HCT116 (cell line): ENCODE measurements around the gene PM20D1. TPM values are rescaled to one million over a fixed set of nuclear protein-coding genes. Genes with fewer than 3 reads are reported as not detected.

Experiments used
- ATAC-seq: fragments of 200-7000 bp; cut with Tn5 transposase; 2 replicates; pipeline ENCODE4 v1.9.1; 2020; ENCODE audit warnings: mild to moderate bottlenecking, moderate library complexity
- BruUV-seq: library from RNA; stranded (reverse); fragments of 400-500 nt; replicated peaks from 2 replicates; lab custom pipeline; 2021; lab: Mats Ljungman, UMichigan
- CTCF ChIA-PET: fragments of 300-600 bp; sonication (Branson Sonifier 250); formaldehyde crosslinking; loops from one replicate; lab custom pipeline; 2021; ENCODE audit warnings: antibody characterized with exemption; lab: Charles Lee
- POLR2A ChIA-PET: fragments of 300-600, 350-600 bp; sonication (Branson Sonifier 250); formaldehyde crosslinking; loops from one replicate; lab custom pipeline; 2021; ENCODE audit warnings: antibody characterized with exemption; lab: Charles Lee
- RAD21 ChIA-PET, 2 experiments: fragments of 300-600 bp; sonication (Branson Sonifier 250); formaldehyde crosslinking; loops; one replicate each; lab custom pipeline; 2023; ENCODE audit warnings: low total read pairs in 2 of 2; ENCODE audit not compliant: uncharacterized antibody in 2 of 2, unreplicated experiment in 2 of 2, low non-redundant PET in 1 of 2; lab: Charles Lee
- DNase-seq: peaks from one replicate; pipeline ENCODE4 v3.0.0-alpha.2; 2010; ENCODE audit warnings: low read depth, low spot score
- H2AFZ ChIP-seq: fragments of 200-600 bp; shearing (Covaris generic), sonication (generic); 2 replicates; pipeline ENCODE4 v1.6.1; 2017; ENCODE audit warnings: low read depth, mixed run types, mixed read lengths, antibody characterized with exemption, low read length; ENCODE audit not compliant: poor library complexity, severe bottlenecking
- H3K27ac ChIP-seq: 2 replicates; pipeline ENCODE4 v1.5.1; 2012; ENCODE audit warnings: low read depth, low read length
- H3K27me3 ChIP-seq: fragments of 200-600 bp; sonication (generic); 2 replicates; pipeline ENCODE4 v1.6.1; 2016; ENCODE audit warnings: mixed run types, low read length, mixed read lengths; ENCODE audit not compliant: insufficient read depth
- H3K36me3 ChIP-seq, 2 experiments: fragments of 200-500 bp in 1 of 2; fragments of 200-600 bp in 1 of 2; sonication (Bioruptor generic) in 1 of 2; sonication (generic) in 1 of 2; 2 replicates each; pipeline versions ENCODE4 v1.5.1 to v1.6.1; 2014 to 2016; ENCODE audit warnings: low read length in 2 of 2, inconsistent platforms in 1 of 2, mixed read lengths in 1 of 2, mixed run types in 1 of 2; ENCODE audit not compliant: insufficient read depth in 2 of 2, control insufficient read depth in 1 of 2
- H3K4me1 ChIP-seq, 2 experiments: fragments of 200-600 bp in 1 of 2; sonication (generic) in 1 of 2; 2 replicates each; pipeline versions ENCODE4 v1.5.1 to v1.6.1; 2012 to 2017; ENCODE audit warnings: low read length in 2 of 2, inconsistent platforms in 1 of 2, mild to moderate bottlenecking in 1 of 2, mixed read lengths in 1 of 2, mixed run types in 1 of 2, moderate library complexity in 1 of 2; ENCODE audit not compliant: insufficient read depth in 2 of 2, control insufficient read depth in 1 of 2
- H3K4me2 ChIP-seq: fragments of 200-600 bp; sonication (generic); 2 replicates; pipeline ENCODE4 v1.6.1; 2017; ENCODE audit warnings: mixed run types, low read length, mixed read lengths
- H3K4me3 ChIP-seq, 2 experiments: fragments of 200-600 bp in 1 of 2; sonication (generic) in 1 of 2; replicated peaks in 1 of 2; 2 replicates each; pipeline ENCODE4 v1.5.1; 2011 to 2016; ENCODE audit warnings: low read length in 2 of 2, control low read depth in 1 of 2, low read depth in 1 of 2, mild to moderate bottlenecking in 1 of 2, mixed read lengths in 1 of 2, mixed run types in 1 of 2
- H3K79me2 ChIP-seq: fragments of 200-600 bp; sonication (generic); 2 replicates; pipeline ENCODE4 v1.6.1; 2017; ENCODE audit warnings: mild to moderate bottlenecking, mixed run types, low read length, moderate library complexity, mixed read lengths; ENCODE audit not compliant: insufficient read depth
- H3K9ac ChIP-seq: fragments of 200-600 bp; sonication (generic); 2 replicates; pipeline ENCODE4 v1.6.1; 2016; ENCODE audit warnings: low read length, mixed read lengths
- H3K9me2 ChIP-seq: fragments of 200-600 bp; sonication (generic), shearing (Covaris generic); 2 replicates; pipeline ENCODE4 v1.6.1; 2017; ENCODE audit warnings: mixed run types, mild to moderate bottlenecking, moderate library complexity; ENCODE audit not compliant: insufficient read depth
- H3K9me3 ChIP-seq, 2 experiments: fragments of 200-500 bp in 1 of 2; fragments of 200-600 bp in 1 of 2; sonication (Bioruptor generic) in 1 of 2; sonication (generic) in 1 of 2; 2 replicates each; pipeline ENCODE4 v1.6.1; 2014 to 2017; ENCODE audit warnings: low read length in 2 of 2, mixed read lengths in 2 of 2, inconsistent platforms in 1 of 2, low read depth in 1 of 2, mild to moderate bottlenecking in 1 of 2, mixed run types in 1 of 2, moderate library complexity in 1 of 2; ENCODE audit not compliant: control insufficient read depth in 1 of 2, insufficient read depth in 1 of 2
- H4K20me1 ChIP-seq: fragments of 200-600 bp; sonication (generic), shearing (Covaris generic); 2 replicates; pipeline ENCODE4 v1.6.1; 2017; ENCODE audit warnings: mixed run types, mild to moderate bottlenecking, moderate library complexity; ENCODE audit not compliant: insufficient read depth
- EZH2 ChIP-seq: fragments of 200-600 bp; sonication (generic); IDR thresholded peaks from 2 replicates; pipeline ENCODE4 v1.6.1; 2017; ENCODE audit warnings: antibody characterized with exemption, mixed run types
- EZH2phosphoT487 ChIP-seq: fragments of 200-600 bp; IDR thresholded peaks from 2 replicates; pipeline ENCODE4 v1.6.1; 2018; ENCODE audit warnings: antibody characterized with exemption, borderline replicate concordance
- POLR2A ChIP-seq: IDR thresholded peaks from 2 replicates; pipeline ENCODE4 v1.7.0; 2011; ENCODE audit warnings: borderline replicate concordance; ENCODE audit not compliant: insufficient read depth, insufficient read length; ENCODE audit errors: extremely low read depth
- POLR2AphosphoS5 ChIP-seq: IDR thresholded peaks from 2 replicates; pipeline ENCODE4 v1.6.1; 2011; ENCODE audit warnings: mild to moderate bottlenecking, low read depth, low read length, moderate library complexity
- RAD21 ChIP-seq: IDR thresholded peaks from 2 replicates; pipeline ENCODE4 v1.6.1; 2012; ENCODE audit warnings: low read depth, mild to moderate bottlenecking
- SRF ChIP-seq: IDR thresholded peaks from 2 replicates; pipeline ENCODE4 v1.6.1; 2012; ENCODE audit warnings: low read depth
- ZFX ChIP-seq: fragments of 450-650 bp; IDR thresholded peaks from 2 replicates; pipeline ENCODE4 v1.6.1; 2017
- ZNF274 ChIP-seq: fragments of 200-500 bp; sonication (Bioruptor generic); IDR thresholded peaks from 2 replicates; pipeline ENCODE4 v1.6.1; 2014; ENCODE audit warnings: mild to moderate bottlenecking, low read depth, low read length, inconsistent platforms
- intact Hi-C: fragments of 100-400 bp; cut with micrococcal nuclease; formaldehyde crosslinking; loops from 2 replicates; pipeline ENCODE4 v1.10.0; 2022
- total RNA-seq: library from RNA; stranded (reverse); gene quantifications from one replicate; pipeline ENCODE4 v1.2.1, GENCODE V29; 2021; ENCODE audit not compliant: unreplicated experiment
- TF ChIP-seq, protein P1 (sequence below): IDR thresholded peaks from 2 replicates; pipeline ENCODE4 v1.6.1; 2012
- TF ChIP-seq, protein P2 (sequence below), 3 experiments: fragments of 200-600 bp in 1 of 3; sonication (generic) in 1 of 3; IDR thresholded peaks in 2 of 3; conservative IDR thresholded peaks in 1 of 3; 2 replicates each; pipeline ENCODE4 v1.5.1; 2012 to 2017; ENCODE audit warnings: low read depth in 2 of 3, low read length in 2 of 3, antibody characterized with exemption in 1 of 3, borderline replicate concordance in 1 of 3, control low read depth in 1 of 3, mild to moderate bottlenecking in 1 of 3, mixed read lengths in 1 of 3, mixed run types in 1 of 3, moderate library complexity in 1 of 3; ENCODE audit not compliant: insufficient read depth in 1 of 3
- TF ChIP-seq, protein P3 (sequence below): IDR thresholded peaks from 2 replicates; pipeline ENCODE4 v1.6.1; 2011; ENCODE audit warnings: mild to moderate bottlenecking, low read length, moderate library complexity; ENCODE audit not compliant: insufficient replicate concordance; ENCODE audit errors: extremely low read depth

PM20D1 gene
- total RNA-seq, 1 experiment from 2014 or later, result not detected

- H3K79me2 ChIP-seq, result no peaks in the 10 kb centered on the region
- H3K36me3 ChIP-seq, result peaks cover 10 to 22% of the 10 kb centered on the region in 2 experiments; a peak in 3 of 4 replicates
- no peaks in the 10 kb centered on the region for H4K20me1 ChIP-seq
- no peak overlapping the region for H3K4me3 ChIP-seq
- H3K27me3 ChIP-seq, result no peaks in the 10 kb centered on the region
- H3K4me1 ChIP-seq, result no peaks in the 10 kb centered on the region
- no peak overlapping the region for H3K4me2 ChIP-seq
- no TSS peak for BruUV-seq
- TF ChIP-seq, protein P1, sequence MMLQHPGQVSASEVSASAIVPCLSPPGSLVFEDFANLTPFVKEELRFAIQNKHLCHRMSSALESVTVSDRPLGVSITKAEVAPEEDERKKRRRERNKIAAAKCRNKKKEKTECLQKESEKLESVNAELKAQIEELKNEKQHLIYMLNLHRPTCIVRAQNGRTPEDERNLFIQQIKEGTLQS, result no peak
- TF ChIP-seq ZNF274 (no peak), ZFX (no peak), EZH2 (no peak), EZH2phosphoT487 (no peak)
- H2AFZ ChIP-seq, result no peak overlapping the region
- no peak overlapping the region for H3K9ac ChIP-seq
- ATAC-seq (no peak), DNase-seq (no peak)
- no peaks in the 10 kb centered on the region for H3K9me2 ChIP-seq
- POLR2A ChIA-PET, result no interaction called here
- RAD21 ChIA-PET, result interaction anchor here in 1 of 2 experiments (1.1 to 2.0 kb wide), 2 partner anchors 114 to 184 kb away, joined by 3 to 14 read pairs; no protein-coding TSS in a partner anchor
- intact Hi-C loops, result loop anchor here (5.0 kb wide), 1 partner anchor 314 kb away; no protein-coding TSS in a partner anchor
- CTCF ChIA-PET, result interaction anchor here (1.4 to 5.7 kb wide), 2 partner anchors 115 to 184 kb away, joined by 3 to 128 read pairs; no protein-coding TSS in a partner anchor
- no peaks in the 10 kb centered on the region for H3K9me3 ChIP-seq
- H3K27ac ChIP-seq, result no peak overlapping the region
Measured at GRCh38 chr1:205792961-205793673, 56.8 kb downstream of the PM20D1 start.

- H3K9me2 ChIP-seq, result no peaks in the 10 kb centered on the region
- H3K4me1 ChIP-seq, result no peaks in the 10 kb centered on the region
- H3K4me3 ChIP-seq, result no peak overlapping the region
- H4K20me1 ChIP-seq, result no peaks in the 10 kb centered on the region
- TF ChIP-seq POLR2A (no peak), POLR2AphosphoS5 (no peak), SRF (no peak), RAD21 (no peak), ZNF274 (no peak)
- TF ChIP-seq, protein P2, sequence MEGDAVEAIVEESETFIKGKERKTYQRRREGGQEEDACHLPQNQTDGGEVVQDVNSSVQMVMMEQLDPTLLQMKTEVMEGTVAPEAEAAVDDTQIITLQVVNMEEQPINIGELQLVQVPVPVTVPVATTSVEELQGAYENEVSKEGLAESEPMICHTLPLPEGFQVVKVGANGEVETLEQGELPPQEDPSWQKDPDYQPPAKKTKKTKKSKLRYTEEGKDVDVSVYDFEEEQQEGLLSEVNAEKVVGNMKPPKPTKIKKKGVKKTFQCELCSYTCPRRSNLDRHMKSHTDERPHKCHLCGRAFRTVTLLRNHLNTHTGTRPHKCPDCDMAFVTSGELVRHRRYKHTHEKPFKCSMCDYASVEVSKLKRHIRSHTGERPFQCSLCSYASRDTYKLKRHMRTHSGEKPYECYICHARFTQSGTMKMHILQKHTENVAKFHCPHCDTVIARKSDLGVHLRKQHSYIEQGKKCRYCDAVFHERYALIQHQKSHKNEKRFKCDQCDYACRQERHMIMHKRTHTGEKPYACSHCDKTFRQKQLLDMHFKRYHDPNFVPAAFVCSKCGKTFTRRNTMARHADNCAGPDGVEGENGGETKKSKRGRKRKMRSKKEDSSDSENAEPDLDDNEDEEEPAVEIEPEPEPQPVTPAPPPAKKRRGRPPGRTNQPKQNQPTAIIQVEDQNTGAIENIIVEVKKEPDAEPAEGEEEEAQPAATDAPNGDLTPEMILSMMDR (IDR thresholded peaks at IDR 0.05 in 2 of 3, conservative IDR thresholded peaks at IDR 0.05 in 1 of 3; ENCODE audit: borderline replicate concordance in 1 of 3, insufficient read depth in 1 of 3, low read depth in 2 of 3, low read length in 2 of 3), result no peak
- TF ChIP-seq, protein P3, sequence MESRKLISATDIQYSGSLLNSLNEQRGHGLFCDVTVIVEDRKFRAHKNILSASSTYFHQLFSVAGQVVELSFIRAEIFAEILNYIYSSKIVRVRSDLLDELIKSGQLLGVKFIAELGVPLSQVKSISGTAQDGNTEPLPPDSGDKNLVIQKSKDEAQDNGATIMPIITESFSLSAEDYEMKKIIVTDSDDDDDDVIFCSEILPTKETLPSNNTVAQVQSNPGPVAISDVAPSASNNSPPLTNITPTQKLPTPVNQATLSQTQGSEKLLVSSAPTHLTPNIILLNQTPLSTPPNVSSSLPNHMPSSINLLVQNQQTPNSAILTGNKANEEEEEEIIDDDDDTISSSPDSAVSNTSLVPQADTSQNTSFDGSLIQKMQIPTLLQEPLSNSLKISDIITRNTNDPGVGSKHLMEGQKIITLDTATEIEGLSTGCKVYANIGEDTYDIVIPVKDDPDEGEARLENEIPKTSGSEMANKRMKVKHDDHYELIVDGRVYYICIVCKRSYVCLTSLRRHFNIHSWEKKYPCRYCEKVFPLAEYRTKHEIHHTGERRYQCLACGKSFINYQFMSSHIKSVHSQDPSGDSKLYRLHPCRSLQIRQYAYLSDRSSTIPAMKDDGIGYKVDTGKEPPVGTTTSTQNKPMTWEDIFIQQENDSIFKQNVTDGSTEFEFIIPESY, result no peak
- POLR2A ChIA-PET, result interaction anchor here (1.0 kb wide), 1 partner anchor 12 kb away, joined by 3 read pairs; no protein-coding TSS in a partner anchor
- H2AFZ ChIP-seq, result no peak overlapping the region
- no peak overlapping the region for H3K27ac ChIP-seq
- no peaks in the 10 kb centered on the region for H3K9me3 ChIP-seq
- no peaks in the 10 kb centered on the region for H3K79me2 ChIP-seq
- H3K4me2 ChIP-seq, result no peak overlapping the region
- H3K27me3 ChIP-seq, result no peaks in the 10 kb centered on the region
- RAD21 ChIA-PET, result interaction anchor here (0.6 to 2.0 kb wide), 7 partner anchors 115 to 185 kb away, joined by 3 to 24 read pairs (median 7); no protein-coding TSS in a partner anchor
- CTCF ChIA-PET, result interaction anchor here (0.8 to 5.7 kb wide), 10 partner anchors 11 to 314 kb away, joined by 3 to 128 read pairs (median 5); no protein-coding TSS in a partner anchor
- no peak for DNase-seq
- no peak overlapping the region for H3K9ac ChIP-seq
- no peak for ATAC-seq
- BruUV-seq, result no TSS peak
- peaks cover 7 to 22% of the 10 kb centered on the region in 2 experiments; a peak in 3 of 4 replicates for H3K36me3 ChIP-seq
- intact Hi-C loops, result loop anchor here (5.0 kb wide), 1 partner anchor 315 kb away; no protein-coding TSS in a partner anchor
Measured at GRCh38 chr1:205792481-205792881, 57.5 kb downstream of the PM20D1 start.
